CD14-positive monocyte (primary cell): ENCODE data around the gene RUNX2. TPM values are rescaled to one million over a fixed set of nuclear protein-coding genes. Genes with fewer than 3 reads are reported as not detected.

Experiments
- DNase-seq, 3 donors: peaks; one replicate each; pipeline ENCODE4 v3.0.0-alpha.2; 2011 to 2022
- H2AFZ ChIP-seq: 2 replicates; pipeline ENCODE4 v1.6.0; 2012; ENCODE audit warnings: mild to moderate bottlenecking, low read depth, low read length, inconsistent platforms; ENCODE audit not compliant: insufficient read depth, poor library complexity, severe bottlenecking
- H3K27ac ChIP-seq, 2 donors: 1 replicate in 1 of 2; 2 replicates in 1 of 2; pipeline ENCODE4 v1.5.1; 2012 to 2013; ENCODE audit warnings: low read length in 2 of 2, control low read depth in 1 of 2, inconsistent platforms in 1 of 2, low read depth in 1 of 2, mild to moderate bottlenecking in 1 of 2
- H3K27me3 ChIP-seq, 2 donors: one replicate each; pipeline versions ENCODE4 v1.6.0 to v1.6.1; 2011 to 2013; ENCODE audit warnings: low read length in 2 of 2; ENCODE audit not compliant: control insufficient read depth in 2 of 2, insufficient read depth in 2 of 2
- H3K36me3 ChIP-seq, 2 donors: replicated peaks in 1 of 2; 1 replicate in 1 of 2; 2 replicates in 1 of 2; pipeline versions ENCODE4 v1.5.1 to v1.6.1; 2012 to 2013; ENCODE audit warnings: low read length in 2 of 2, control low read depth in 1 of 2, inconsistent platforms in 1 of 2, mild to moderate bottlenecking in 1 of 2; ENCODE audit not compliant: insufficient read depth in 2 of 2, control insufficient read depth in 1 of 2
- H3K4me1 ChIP-seq, 2 donors: 1 replicate in 1 of 2; 2 replicates in 1 of 2; pipeline versions ENCODE4 v1.5.1 to v1.6.1; 2012 to 2013; ENCODE audit warnings: low read length in 2 of 2, control low read depth in 1 of 2, inconsistent platforms in 1 of 2, mild to moderate bottlenecking in 1 of 2, moderate library complexity in 1 of 2; ENCODE audit not compliant: insufficient read depth in 2 of 2, control insufficient read depth in 1 of 2
- H3K4me2 ChIP-seq: replicated peaks from 2 replicates; pipeline ENCODE3; 2012; ENCODE audit warnings: low read length, moderate library complexity, mild to moderate bottlenecking; ENCODE audit not compliant: poor library complexity, severe bottlenecking; ENCODE audit errors: extremely low read depth
- H3K4me3 ChIP-seq, 3 experiments: fragments of 200-600 bp in 1 of 3; sonication (generic) in 1 of 3; replicated peaks in 1 of 3; 1 replicate in 2 of 3; 2 replicates in 1 of 3; pipeline ENCODE4 v1.5.1; 2011 to 2013; ENCODE audit warnings: low read length in 3 of 3, mild to moderate bottlenecking in 3 of 3, control low read depth in 2 of 3, low read depth in 2 of 3, inconsistent platforms in 1 of 3, moderate library complexity in 1 of 3
- H3K79me2 ChIP-seq: 2 replicates; pipeline ENCODE4 v1.6.0; 2012; ENCODE audit warnings: mild to moderate bottlenecking, control low read depth, inconsistent platforms, low read length, moderate library complexity; ENCODE audit not compliant: insufficient read depth
- H3K9ac ChIP-seq: 2 replicates; pipeline ENCODE4 v1.6.0; 2017; ENCODE audit warnings: low read length, mild to moderate bottlenecking; ENCODE audit not compliant: insufficient read depth, poor library complexity, severe bottlenecking
- H3K9me3 ChIP-seq, 2 donors: replicated peaks in 1 of 2; 1 replicate in 1 of 2; 2 replicates in 1 of 2; pipeline versions ENCODE4 v1.5.1 to v1.6.1; 2012 to 2013; ENCODE audit warnings: low read length in 2 of 2, control low read depth in 1 of 2; ENCODE audit not compliant: control insufficient read depth in 1 of 2, insufficient read depth in 1 of 2
- H4K20me1 ChIP-seq: 2 replicates; pipeline ENCODE4 v1.6.0; 2012; ENCODE audit warnings: mild to moderate bottlenecking, low read length, control low read depth, moderate library complexity; ENCODE audit not compliant: insufficient read depth
- H3K27ac Mint-ChIP-seq, 7 donors: one replicate each; pipeline ENCODE4 v1.8.0; 2020; ENCODE audit warnings: mild to moderate bottlenecking in 7 of 7, mixed read lengths in 7 of 7, moderate library complexity in 6 of 7, inconsistent platforms in 2 of 7
- H3K27me3 Mint-ChIP-seq, 3 donors: one replicate each; pipeline ENCODE4 v1.8.0; 2021 to 2022; ENCODE audit warnings: low read depth in 3 of 3, mild to moderate bottlenecking in 3 of 3, mixed read lengths in 3 of 3, moderate library complexity in 3 of 3, inconsistent platforms in 1 of 3
- H3K36me3 Mint-ChIP-seq, 2 donors: one replicate each; pipeline ENCODE4 v1.8.0; 2020; ENCODE audit warnings: mixed read lengths in 2 of 2, inconsistent platforms in 1 of 2, mild to moderate bottlenecking in 1 of 2
- H3K4me1 Mint-ChIP-seq: one replicate; pipeline ENCODE4 v1.8.0; 2020; ENCODE audit warnings: mild to moderate bottlenecking, mixed read lengths
- H3K4me3 Mint-ChIP-seq, 2 donors: one replicate each; pipeline ENCODE4 v1.8.0; 2020; ENCODE audit warnings: mild to moderate bottlenecking in 2 of 2, mixed read lengths in 2 of 2, moderate library complexity in 1 of 2
- H3K9me3 Mint-ChIP-seq, 7 donors: one replicate each; pipeline ENCODE4 v1.8.0; 2020 to 2022; ENCODE audit warnings: mixed read lengths in 7 of 7, mild to moderate bottlenecking in 6 of 7, moderate library complexity in 6 of 7, inconsistent platforms in 2 of 7
- WGBS: methylation state at CpG from one replicate; pipeline ENCODE4 v1.1.5; 2013; ENCODE audit warnings: missing lambda C conversion rate; ENCODE audit not compliant: insufficient coverage; 5-methylcytosine and 5-hydroxymethylcytosine counted together
- intact Hi-C, 2 donors: fragments of 100-400 bp; cut with micrococcal nuclease; formaldehyde crosslinking; loops; one replicate each; pipeline versions ENCODE4 v1.15.0 to v1.15.1; 2023
- polyA plus RNA-seq, 3 donors: library from polyadenylated mRNA; depleted of rRNA in 1 of 3; unstranded in 2 of 3; stranded (reverse) in 1 of 3; fragments of 300-500 nt in 2 of 3; fragments of >200 nt in 1 of 3; fragmentation: Illumina TruSeq in 2 of 3; gene quantifications; 1 replicate in 2 of 3; 2 replicates in 1 of 3; pipeline ENCODE4 v1.2.3, GENCODE V29; 2012 to 2021
- TF ChIP-seq, protein P1 (sequence below): fragments of 200-600 bp; IDR thresholded peaks from one replicate; pipeline ENCODE4 v1.8.0; 2022; ENCODE audit warnings: antibody characterized with exemption, mild to moderate bottlenecking

RUNX2 gene
- polyA plus RNA-seq, 3 donors = 1.3 to 5.0 (median 2.5) TPM

DNA sequence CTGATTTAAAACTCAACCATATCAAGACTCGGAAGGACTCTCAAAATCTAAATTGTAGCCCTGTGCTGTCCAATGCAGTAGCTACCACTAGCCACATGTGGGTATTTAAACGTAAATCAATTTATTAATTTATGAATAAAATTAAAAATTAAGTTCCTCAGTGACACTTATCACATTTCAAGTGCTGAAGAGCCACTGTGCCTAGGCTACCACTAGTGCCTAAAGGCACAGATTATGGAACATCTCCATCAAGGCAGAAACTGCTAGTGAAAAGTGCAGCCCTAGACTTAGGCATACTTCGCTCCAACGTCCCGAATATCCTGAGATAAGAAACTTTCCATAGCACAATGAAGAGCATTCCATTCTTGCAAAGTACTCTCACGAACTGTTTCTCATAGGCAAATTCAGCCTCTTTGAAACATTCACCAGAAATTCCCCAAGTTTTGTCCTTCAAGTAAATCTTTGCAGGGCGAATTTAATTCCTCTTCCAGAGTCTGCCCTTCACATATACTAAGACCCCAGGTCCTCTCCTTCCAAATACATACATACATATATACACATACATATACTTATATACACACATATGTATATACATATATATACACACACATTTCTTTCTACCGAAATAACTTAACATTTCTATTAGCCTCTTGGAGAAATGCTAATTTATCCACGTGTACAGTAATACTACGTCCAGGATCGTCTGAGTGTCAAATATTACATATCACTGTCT is 48.3 kb downstream of the RUNX2 start:
- peak overlapping the region; percentile 95 for H3K9ac ChIP-seq
- no peaks in the 10 kb centered on the region for H4K20me1 ChIP-seq
- peak overlapping the region; percentile 85 to 97 (median 92) for H3K4me3 ChIP-seq
- WGBS = 49% methylated on average over 9 of the region's 11 CpGs
- Mint-ChIP-seq H3K27me3 (no peaks in the 10 kb centered on the region), H3K36me3 (no peaks in the 10 kb centered on the region), H3K4me1 (peaks cover 24% of the 10 kb centered on the region), H3K4me3 (peak overlapping the region; percentile 97 to 98), H3K27ac (peak overlapping the region in 3 of 7 donors; percentile 97 to 98 (median 98)), H3K9me3 (peaks cover 0 to 3% (median 0%) of the 10 kb centered on the region in 7 donors)
- intact Hi-C loops = loop anchor here (5.0 to 10.0 kb wide), 2 partner anchors 46 to 328 kb away; no protein-coding TSS in a partner anchor
- H3K79me2 ChIP-seq = no peaks in the 10 kb centered on the region
- TF ChIP-seq, protein P1, sequence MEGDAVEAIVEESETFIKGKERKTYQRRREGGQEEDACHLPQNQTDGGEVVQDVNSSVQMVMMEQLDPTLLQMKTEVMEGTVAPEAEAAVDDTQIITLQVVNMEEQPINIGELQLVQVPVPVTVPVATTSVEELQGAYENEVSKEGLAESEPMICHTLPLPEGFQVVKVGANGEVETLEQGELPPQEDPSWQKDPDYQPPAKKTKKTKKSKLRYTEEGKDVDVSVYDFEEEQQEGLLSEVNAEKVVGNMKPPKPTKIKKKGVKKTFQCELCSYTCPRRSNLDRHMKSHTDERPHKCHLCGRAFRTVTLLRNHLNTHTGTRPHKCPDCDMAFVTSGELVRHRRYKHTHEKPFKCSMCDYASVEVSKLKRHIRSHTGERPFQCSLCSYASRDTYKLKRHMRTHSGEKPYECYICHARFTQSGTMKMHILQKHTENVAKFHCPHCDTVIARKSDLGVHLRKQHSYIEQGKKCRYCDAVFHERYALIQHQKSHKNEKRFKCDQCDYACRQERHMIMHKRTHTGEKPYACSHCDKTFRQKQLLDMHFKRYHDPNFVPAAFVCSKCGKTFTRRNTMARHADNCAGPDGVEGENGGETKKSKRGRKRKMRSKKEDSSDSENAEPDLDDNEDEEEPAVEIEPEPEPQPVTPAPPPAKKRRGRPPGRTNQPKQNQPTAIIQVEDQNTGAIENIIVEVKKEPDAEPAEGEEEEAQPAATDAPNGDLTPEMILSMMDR = no peak
- DNase-seq = no peak
- no peaks in the 10 kb centered on the region for H3K9me3 ChIP-seq
- H2AFZ ChIP-seq = peak overlapping the region; percentile 93
- H3K4me2 ChIP-seq = peak overlapping the region; percentile 93
- H3K27me3 ChIP-seq = no peaks in the 10 kb centered on the region
- H3K4me1 ChIP-seq = peaks cover 14 to 24% of the 10 kb centered on the region in 2 donors
- no peaks in the 10 kb centered on the region for H3K36me3 ChIP-seq
- peak overlapping the region in 1 of 2 donors; percentile 98 for H3K27ac ChIP-seq

DNA sequence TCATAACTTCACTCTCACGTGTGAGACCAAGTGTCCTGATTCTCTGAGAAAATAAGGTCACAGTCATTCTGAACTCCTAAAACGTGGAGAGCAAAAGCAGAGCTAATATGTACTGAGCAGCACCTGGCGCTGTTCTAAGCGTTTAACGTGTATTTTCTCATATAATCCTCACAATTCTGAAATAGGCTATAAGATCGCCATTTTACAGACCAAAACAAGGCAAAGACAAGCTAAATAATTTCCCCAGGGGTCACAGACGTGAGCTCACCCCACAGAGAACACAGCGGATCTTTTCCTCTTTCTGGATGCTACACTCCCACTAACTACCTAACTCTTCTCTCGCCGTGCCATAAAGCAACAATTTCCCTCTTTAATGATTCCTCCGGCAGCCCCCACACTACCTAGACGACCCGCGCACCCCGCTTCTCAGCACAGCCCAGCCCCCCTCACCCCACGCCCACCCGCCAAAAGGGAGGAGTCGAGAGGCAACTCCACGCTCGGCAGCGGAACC is 49.0 kb downstream of the RUNX2 start:
- Histone ChIP-seq H3K36me3 (no peaks in the 10 kb centered on the region), H3K9ac (peak overlapping the region; percentile 95), H3K79me2 (no peaks in the 10 kb centered on the region), H3K4me1 (peaks cover 14 to 24% of the 10 kb centered on the region in 2 donors), H3K27me3 (no peaks in the 10 kb centered on the region), H3K27ac (peak overlapping the region; percentile 98), H2AFZ (peak overlapping the region; percentile 93), H4K20me1 (no peaks in the 10 kb centered on the region), H3K4me2 (peak overlapping the region; percentile 93), H3K4me3 (peak overlapping the region; percentile 85 to 97 (median 92)), H3K9me3 (no peaks in the 10 kb centered on the region)
- peaks cover 24% of the 10 kb centered on the region for H3K4me1 Mint-ChIP-seq
- TF ChIP-seq, protein P1 = no peak
- peak overlapping the region; percentile 97 to 98 for H3K4me3 Mint-ChIP-seq
- H3K36me3 Mint-ChIP-seq = no peaks in the 10 kb centered on the region
- intact Hi-C loops = loop anchor here (5.0 to 10.0 kb wide), 2 partner anchors 45 to 328 kb away; no protein-coding TSS in a partner anchor
- peak overlapping the region; percentile 97 to 98 (median 98) for H3K27ac Mint-ChIP-seq
- 0% methylated on average over 20 of the region's 21 CpGs for WGBS
- no peaks in the 10 kb centered on the region for H3K27me3 Mint-ChIP-seq
- no peak for DNase-seq
- H3K9me3 Mint-ChIP-seq = peaks cover 0 to 3% (median 0%) of the 10 kb centered on the region in 7 donors
